NB4 (cell line): Measurements from ENCODE around the gene LEUTX.

Source experiments
- MYC ChIP-seq: IDR thresholded peaks from 2 replicates; pipeline ENCODE4 v1.6.1; 2011; ENCODE audit warnings: low read depth, low read length
- POLR2A ChIP-seq: IDR thresholded peaks from 2 replicates; pipeline ENCODE4 v1.6.1; 2011; ENCODE audit warnings: mild to moderate bottlenecking; ENCODE audit not compliant: insufficient read length; ENCODE audit errors: extremely low read depth
- TF ChIP-seq, protein P1 (sequence below): IDR thresholded peaks from one replicate; pipeline ENCODE4 v1.5.1; 2012; ENCODE audit warnings: low read depth, low read length
- TF ChIP-seq, protein P2 (sequence below): IDR thresholded peaks from 2 replicates; pipeline ENCODE4 v1.6.1; 2011; ENCODE audit warnings: low read depth, low read length

DNA sequence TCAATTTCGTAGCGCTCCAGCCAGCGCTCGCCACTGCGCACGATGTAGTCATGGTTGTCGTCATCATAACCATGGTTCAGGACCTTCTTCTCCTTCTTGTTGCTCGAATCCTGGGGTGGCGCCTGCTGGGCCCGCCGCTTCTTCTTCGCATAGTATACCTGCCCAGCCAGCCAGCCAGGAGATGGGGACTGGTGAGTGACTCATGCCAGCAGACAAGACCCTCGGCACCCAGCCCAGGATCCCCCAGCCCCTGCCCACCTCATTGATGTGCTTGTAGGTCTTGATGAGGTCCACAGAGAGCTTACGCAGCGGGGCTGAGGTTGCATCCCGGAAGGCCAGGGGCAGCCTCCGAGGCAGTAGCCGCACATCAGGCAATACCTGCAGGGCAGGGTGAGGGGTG, 51.8 kb downstream of the LEUTX start:
- TF ChIP-seq, protein P1, sequence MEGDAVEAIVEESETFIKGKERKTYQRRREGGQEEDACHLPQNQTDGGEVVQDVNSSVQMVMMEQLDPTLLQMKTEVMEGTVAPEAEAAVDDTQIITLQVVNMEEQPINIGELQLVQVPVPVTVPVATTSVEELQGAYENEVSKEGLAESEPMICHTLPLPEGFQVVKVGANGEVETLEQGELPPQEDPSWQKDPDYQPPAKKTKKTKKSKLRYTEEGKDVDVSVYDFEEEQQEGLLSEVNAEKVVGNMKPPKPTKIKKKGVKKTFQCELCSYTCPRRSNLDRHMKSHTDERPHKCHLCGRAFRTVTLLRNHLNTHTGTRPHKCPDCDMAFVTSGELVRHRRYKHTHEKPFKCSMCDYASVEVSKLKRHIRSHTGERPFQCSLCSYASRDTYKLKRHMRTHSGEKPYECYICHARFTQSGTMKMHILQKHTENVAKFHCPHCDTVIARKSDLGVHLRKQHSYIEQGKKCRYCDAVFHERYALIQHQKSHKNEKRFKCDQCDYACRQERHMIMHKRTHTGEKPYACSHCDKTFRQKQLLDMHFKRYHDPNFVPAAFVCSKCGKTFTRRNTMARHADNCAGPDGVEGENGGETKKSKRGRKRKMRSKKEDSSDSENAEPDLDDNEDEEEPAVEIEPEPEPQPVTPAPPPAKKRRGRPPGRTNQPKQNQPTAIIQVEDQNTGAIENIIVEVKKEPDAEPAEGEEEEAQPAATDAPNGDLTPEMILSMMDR: no peak
- TF ChIP-seq MYC (no peak), POLR2A (no peak)
- TF ChIP-seq, protein P2, sequence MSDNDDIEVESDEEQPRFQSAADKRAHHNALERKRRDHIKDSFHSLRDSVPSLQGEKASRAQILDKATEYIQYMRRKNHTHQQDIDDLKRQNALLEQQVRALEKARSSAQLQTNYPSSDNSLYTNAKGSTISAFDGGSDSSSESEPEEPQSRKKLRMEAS: no peak
